ENCODE measurements around the gene GLRX5. TPM values are rescaled to one million over a fixed set of nuclear protein-coding genes. Genes with fewer than 3 reads are reported as not detected.

GLRX5 gene
- total RNA-seq (2021), result 19.6 and 23.2 TPM in 2 replicates
- Bru-seq, nascent RNA, result percentile 69 among the genes with signal in this experiment
- BruChase-seq, experiment 1, labeled RNA remaining after a 2-hour chase, result percentile 61 among the genes with signal in this experiment
- BruChase-seq, experiment 2, labeled RNA remaining after a 6-hour chase, result percentile 78 among the genes with signal in this experiment
- long read RNA-seq, transcript GLRX5-201 (2 exons, 1,564 nt), result major isoform, 97 of 99 reads
- long read RNA-seq, partial matches to known transcripts, result 0 of 99 reads
- long read RNA-seq, other reads (novel, unspliced or antisense), result 2 of 99 reads

DNA sequence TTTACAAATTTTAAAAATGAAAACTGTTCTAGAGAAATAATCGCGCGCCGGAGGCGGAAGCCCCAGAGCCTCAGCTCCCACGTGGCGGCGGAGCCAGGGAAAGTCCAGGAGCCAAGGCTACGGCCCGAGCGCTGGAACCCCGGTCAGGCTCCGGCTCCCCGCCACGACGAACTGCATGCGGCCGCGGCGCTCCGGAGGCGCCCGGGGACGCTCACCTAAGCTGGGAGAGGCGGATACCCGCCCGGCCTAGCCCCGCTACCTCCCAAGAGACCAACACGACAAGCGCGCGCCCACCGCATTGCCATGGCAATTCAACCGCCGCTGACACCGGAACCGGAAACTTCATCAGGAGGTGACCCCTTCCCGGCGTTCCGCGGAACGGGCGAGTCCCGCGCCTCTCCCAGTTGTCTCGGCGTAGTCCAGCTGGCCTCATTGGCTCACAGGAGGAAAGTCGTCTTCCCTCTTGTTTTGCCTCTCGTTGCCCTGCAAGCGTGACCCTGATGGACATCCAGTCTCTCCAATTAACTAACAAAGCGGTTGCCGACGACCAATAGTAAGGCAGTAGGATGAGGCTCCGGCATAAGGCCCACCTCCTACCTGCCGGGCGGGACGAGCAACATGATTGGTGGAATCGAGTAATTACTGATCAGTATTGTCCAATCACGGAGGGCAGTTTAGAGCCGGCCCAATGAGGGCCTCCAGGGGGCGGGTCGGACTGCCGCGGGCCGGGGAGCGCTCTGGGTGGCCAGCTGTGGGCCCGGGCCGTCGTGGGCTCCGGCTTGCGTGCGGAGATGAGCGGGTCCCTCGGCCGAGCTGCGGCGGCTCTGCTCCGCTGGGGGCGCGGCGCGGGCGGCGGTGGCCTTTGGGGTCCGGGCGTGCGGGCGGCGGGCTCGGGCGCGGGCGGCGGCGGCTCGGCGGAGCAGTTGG is at the start of gene GLRX5:
Gene GLRX5 (plus strand): TSS at position 752 of the 927 bp plus-strand sequence. CDS start 40 bp downstream, at position 792.
- Histone ChIP-seq H3K4me2 (peak within 1 kb of the TSS; percentile 96), H3K4me3 (peak within 1 kb of the TSS; percentile 85), H4K20me1 (ENCODE audit: insufficient read depth) (peaks cover 25% of the 10 kb centered on the region), H3K36me3 (ENCODE audit: low read depth) (peaks cover 12% of the 10 kb centered on the region), H3K9me2 (ENCODE audit: insufficient read depth) (no peaks in the 10 kb centered on the region), H3K9me3 (ENCODE audit: insufficient read depth, low read depth) (no peaks in the 10 kb centered on the region), H3K79me2 (ENCODE audit: low read depth) (peaks cover 90% of the 10 kb centered on the region), H3F3A (ENCODE audit: insufficient read depth, low read depth) (peaks cover 15% of the 10 kb centered on the region; the same call in 1 of the 2 replicates), H2AFZ (no peak within 1 kb of the TSS), H3K27me3 (ENCODE audit: insufficient read depth, low read depth) (no peaks in the 10 kb centered on the region), H3K27ac (peak within 1 kb of the TSS; percentile 66), H3K4me1 (replicated peaks; ENCODE audit: insufficient read depth) (peaks cover 45% of the 10 kb centered on the region)
- intact Hi-C loops (cut with micrococcal nuclease; ENCODE audit: unreplicated experiment), result no loop called here
- no TSS peak for BruUV-seq (replicated peaks)
- CTCF ChIA-PET, result interaction anchor here (0.6 kb wide), 1 partner anchor 841 kb away, joined by 5 read pairs; no protein-coding TSS in a partner anchor
- POLR2A ChIA-PET (ENCODE audit: unreplicated experiment), result interaction anchor here (0.5 kb wide), 1 partner anchor 1267 kb away, joined by 8 read pairs; no protein-coding TSS in a partner anchor
- DNase-seq, result peak; percentile 85 to 98
- TF ChIP-seq, protein P1, sequence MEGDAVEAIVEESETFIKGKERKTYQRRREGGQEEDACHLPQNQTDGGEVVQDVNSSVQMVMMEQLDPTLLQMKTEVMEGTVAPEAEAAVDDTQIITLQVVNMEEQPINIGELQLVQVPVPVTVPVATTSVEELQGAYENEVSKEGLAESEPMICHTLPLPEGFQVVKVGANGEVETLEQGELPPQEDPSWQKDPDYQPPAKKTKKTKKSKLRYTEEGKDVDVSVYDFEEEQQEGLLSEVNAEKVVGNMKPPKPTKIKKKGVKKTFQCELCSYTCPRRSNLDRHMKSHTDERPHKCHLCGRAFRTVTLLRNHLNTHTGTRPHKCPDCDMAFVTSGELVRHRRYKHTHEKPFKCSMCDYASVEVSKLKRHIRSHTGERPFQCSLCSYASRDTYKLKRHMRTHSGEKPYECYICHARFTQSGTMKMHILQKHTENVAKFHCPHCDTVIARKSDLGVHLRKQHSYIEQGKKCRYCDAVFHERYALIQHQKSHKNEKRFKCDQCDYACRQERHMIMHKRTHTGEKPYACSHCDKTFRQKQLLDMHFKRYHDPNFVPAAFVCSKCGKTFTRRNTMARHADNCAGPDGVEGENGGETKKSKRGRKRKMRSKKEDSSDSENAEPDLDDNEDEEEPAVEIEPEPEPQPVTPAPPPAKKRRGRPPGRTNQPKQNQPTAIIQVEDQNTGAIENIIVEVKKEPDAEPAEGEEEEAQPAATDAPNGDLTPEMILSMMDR (conservative IDR thresholded peaks at IDR 0.05), result no peak
- no peak for TF ChIP-seq EZH2 (IDR thresholded peaks at IDR 0.05; ENCODE audit: low read depth)

DNA sequence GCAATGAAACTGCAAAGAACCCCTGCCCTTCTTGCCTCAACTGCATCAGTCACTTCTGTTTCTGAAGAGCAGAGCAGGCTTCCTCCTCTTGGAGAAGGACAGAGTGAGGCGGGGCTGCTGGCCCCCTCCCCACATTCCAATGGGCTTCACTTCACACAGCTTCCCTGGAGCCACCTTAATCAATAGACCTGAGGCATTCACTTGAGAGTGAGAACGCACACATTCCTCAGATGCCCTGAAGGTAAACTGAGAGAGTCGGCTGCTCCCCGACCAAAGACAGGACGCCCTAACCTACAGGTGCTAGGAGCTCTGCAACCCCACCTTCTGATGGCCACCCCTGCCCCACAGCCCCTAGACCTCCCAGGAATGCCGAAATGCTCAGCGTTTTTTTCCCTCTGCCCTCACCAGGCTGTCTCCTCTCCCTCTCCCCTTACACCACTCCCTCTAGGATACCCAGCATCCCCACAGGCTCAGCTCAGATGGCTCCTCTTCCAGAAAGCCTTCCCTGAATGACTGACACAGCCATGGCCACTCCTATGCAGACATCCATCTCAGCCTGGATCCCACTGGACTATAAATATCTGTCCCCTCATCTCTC is 49.5 kb upstream of the GLRX5 start:
- intact Hi-C loops (cut with micrococcal nuclease; ENCODE audit: unreplicated experiment), result no loop called here
- Histone ChIP-seq H3K27ac (no peak overlapping the region), H2AFZ (no peak overlapping the region), H3K27me3 (ENCODE audit: insufficient read depth, low read depth) (no peaks in the 10 kb centered on the region), H3K9me3 (ENCODE audit: insufficient read depth, low read depth) (no peaks in the 10 kb centered on the region), H3K4me1 (replicated peaks; ENCODE audit: insufficient read depth) (peaks cover 37% of the 10 kb centered on the region), H4K20me1 (ENCODE audit: insufficient read depth) (no peaks in the 10 kb centered on the region), H3K79me2 (ENCODE audit: low read depth) (no peaks in the 10 kb centered on the region), H3K4me3 (no peak overlapping the region), H3K36me3 (ENCODE audit: low read depth) (no peaks in the 10 kb centered on the region), H3F3A (ENCODE audit: insufficient read depth, low read depth) (peaks cover 5% of the 10 kb centered on the region; the same call in 1 of the 2 replicates), H3K4me2 (no peak overlapping the region), H3K9me2 (ENCODE audit: insufficient read depth) (no peaks in the 10 kb centered on the region)
- no peak for DNase-seq
- BruUV-seq (replicated peaks), result no TSS peak
- TF ChIP-seq, protein P1 (conservative IDR thresholded peaks at IDR 0.05), result no peak
- TF ChIP-seq EZH2 (IDR thresholded peaks at IDR 0.05; ENCODE audit: low read depth), result no peak
- POLR2A ChIA-PET (ENCODE audit: unreplicated experiment), result no interaction called here
- CTCF ChIA-PET, result no interaction called here
